Esophagus mucosa (tissue), 1 donor: ENCODE measurements around the gene L3MBTL4. TPM values are rescaled to one million over a fixed set of nuclear protein-coding genes. Genes with fewer than 3 reads are reported as not detected.

Experiments used
- ATAC-seq: fragments of 200-7000 bp; cut with Tn5 transposase; one replicate; pipeline ENCODE4 v1.9.1; 2020
- total RNA-seq: library from RNA; stranded (reverse); gene quantifications from one replicate; pipeline ENCODE4 v1.2.4, GENCODE V29; 2023
- donor health status: DM: yes; HTN: yes; CAD: no.

Gene L3MBTL4
- total RNA-seq, 1 donor from 2014 or later: 4.8 TPM

DNA sequence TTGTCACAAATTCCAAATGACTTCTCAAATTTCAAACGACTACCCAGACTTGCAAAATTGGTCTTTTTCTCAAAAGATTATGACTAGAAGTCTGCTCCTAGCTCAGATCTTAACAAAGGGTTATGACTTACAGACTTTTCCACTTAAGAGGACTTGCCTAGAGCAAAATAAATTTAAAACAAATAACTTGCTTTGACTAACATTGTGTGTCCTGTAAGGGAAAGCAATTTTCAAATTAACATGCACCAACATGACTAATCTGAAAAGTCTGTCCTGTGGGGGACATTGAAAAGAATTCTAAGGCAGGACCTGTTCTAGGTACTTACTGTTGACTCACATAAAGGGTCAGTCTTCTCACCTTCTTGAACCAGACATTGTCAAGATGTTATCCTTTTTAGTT lies 465.9 kb downstream of the L3MBTL4 start:
- ATAC-seq: no peak

DNA sequence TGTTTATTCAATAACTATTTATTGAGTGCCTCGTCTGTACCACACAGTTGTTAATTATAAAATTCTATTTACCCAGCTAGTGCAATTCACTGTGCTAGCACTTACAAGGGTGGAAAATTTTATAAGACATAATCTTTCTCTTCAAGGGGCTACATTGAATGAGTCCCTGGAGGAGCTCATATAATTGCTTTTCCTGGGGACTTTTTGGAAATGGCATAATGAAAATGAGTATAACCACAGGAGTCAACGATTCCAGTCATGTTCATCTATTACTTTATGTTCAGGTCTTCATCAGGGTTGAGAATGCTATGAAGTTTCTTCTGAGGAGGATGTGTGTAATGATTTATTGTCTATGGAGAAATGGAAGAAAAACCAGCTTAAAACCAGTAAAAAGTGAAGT lies 466.5 kb downstream of the L3MBTL4 start:
- no peak for ATAC-seq

DNA sequence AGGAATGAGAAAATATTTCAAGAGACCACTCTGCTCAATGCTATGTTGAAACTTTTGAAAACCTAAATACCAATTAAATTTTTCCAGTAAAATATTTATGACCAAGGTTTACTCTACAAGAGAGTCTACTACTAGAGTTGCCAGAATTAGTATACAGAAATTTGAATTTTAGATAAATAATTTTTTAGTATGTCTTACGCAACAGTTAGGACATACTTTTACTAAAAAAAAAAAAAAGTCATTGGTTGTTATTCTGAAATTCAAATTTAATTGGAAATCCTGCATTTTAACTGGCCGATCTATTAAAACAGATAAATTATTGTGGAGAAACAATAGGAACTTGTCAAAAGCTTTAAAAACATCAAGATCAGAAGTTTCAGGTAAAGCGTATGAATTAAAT lies 470.3 kb downstream of the L3MBTL4 start:
- ATAC-seq: no peak

DNA sequence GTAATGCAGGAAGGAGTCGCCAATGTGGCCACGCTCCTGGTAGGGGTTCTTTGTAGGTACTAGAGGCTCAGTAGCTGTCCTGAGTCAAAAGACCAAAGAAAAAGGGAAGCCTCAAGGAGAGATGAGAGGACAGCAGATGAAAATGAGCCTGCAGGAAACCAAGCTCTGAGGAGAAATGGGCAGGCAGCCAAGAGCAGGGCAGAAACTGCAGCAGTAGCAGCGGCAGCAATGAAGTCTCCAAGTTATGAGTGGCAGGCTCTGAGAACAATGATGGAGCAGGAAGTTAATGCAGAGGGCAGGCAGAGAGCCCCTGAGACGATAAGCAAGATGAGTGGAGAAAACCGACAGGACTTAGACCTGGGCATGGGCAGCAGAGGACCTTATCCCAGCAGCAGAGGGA lies 471.2 kb downstream of the L3MBTL4 start:
- no peak for ATAC-seq

DNA sequence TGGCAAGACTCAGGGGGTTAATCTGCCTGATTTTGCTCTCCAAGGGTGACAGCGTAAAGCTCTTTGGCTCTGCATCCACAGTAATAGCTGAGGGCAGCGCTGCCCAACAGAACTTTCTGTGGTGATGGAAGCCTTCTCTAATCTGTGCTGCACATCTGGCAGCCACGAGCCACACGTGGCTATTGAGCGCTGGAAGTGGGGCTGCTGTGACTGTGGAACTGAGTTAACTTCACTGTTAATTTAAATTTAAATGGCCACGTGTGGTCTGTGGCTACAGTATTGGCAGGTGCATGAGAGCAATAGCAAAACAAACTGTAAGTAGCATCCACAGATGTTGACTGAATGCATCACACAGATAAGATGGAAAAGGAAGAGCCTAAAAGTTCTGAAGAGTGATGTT lies 472.1 kb downstream of the L3MBTL4 start:
- no peak for ATAC-seq

DNA sequence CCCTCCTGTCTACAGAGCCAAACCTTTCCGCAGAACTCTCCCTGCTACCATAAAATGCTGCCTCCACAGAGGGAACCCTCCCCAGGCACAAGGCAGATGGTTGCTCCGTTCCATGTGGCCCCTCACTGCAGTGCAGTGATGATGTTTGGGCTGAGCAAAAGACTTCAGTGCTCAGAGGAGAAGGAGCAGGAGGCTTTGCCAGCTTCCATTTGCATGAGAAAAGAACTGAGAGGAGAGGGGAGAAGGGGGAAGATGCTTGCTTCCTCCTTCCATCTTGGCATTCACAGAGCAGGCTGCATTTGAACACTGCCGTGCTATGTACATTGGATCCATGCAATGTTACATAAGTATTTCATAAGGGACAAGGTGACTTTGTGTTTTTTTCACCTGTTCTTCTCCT lies 472.8 kb downstream of the L3MBTL4 start:
- no peak for ATAC-seq

DNA sequence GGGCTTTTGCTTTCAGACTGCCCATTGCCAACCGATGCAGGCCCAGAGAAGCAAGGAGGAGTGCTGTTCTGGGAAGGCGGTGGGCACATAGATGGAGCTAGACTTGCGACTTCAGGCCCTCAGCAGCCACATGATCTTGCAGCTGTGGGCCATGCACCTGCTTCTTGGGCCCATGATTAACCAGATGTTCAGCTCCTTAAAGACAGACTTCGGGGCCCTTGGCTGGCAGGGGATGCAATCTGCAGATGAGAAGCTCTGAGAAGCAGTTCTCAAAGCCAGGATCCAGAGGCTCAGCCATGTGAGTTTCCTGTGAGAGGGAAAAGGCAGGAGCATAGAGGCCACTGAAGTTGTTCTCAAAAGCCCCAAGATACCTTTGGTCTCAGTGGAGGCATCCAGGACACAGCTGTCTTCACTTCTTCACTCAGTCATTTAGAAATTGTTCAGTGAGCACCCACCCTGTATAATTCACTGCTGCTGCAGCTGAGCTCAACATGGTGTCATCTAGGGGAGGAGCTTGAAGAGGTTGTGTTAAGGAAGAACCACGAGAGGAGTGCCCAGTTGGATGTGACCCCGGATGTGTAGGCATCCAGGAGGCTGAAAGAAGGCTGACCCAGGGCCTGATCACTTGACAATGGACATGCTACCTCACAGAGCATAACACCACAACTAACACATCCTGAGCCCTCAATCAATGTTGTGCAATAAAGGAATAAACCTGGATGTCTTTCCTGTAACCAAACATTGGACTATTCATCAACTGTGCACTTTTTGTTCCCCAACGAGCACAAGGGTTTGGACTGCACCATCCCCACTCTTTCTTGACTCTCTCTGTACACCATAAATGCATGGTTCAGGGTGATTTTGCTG lies 474.7 kb downstream of the L3MBTL4 start:
- no peak for ATAC-seq

DNA sequence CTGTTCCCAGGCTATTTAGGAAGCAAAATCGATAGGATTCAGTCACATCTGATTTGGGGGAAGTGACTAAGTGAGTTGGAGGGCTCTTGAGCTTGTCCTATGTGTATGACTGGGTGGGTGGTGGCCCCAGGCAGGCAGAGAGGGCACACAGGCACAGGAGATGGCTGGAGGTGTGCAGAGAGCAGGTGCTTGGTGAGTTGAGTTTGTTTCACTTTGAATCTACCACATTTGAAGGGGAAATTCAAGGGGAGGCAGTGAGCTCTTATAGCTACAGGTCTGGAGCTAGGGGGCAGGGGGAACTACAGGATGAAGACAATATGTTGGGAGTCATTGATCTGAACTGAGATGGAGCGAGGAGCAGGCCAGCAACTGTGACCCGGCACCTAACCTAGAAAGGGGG lies 476.9 kb downstream of the L3MBTL4 start:
- ATAC-seq: no peak

DNA sequence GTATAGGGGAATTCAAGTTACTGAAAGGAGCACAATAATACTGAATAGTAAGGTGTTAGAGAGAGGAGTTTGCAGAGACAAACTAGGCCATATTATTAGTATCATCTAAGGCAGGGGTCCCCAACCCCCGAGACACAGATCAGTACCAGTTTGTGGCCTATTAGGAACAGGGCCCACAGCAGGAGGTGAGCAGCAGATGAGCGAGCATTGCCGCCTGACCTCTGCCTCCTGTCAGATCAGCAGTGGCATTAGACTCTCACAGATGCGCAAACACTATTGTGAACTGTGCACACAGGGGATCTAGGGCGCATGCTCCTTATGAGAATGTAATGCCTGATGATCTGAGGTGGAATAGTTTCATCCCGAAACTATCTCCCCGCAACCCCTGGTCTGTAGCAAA lies 477.6 kb downstream of the L3MBTL4 start:
- ATAC-seq: no peak

DNA sequence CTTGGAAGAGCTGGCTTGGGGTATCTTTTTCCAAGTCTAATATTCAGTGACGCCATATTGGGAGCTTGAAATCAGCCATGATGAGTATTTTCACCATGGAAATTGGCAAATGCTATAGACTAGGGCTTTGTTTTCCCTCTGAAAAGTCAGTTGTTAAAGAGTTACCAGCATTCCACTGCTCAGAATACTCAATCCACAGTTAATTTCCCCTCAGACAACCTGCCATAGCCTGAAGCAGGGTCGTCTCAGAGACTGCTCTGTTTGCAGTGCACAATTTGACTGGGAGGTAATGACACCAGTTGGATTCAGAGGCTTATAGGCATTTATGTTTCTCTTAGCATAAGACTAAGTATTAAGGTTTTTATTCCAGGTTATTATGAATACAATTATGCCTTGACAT lies 483.9 kb downstream of the L3MBTL4 start:
- ATAC-seq: no peak

DNA sequence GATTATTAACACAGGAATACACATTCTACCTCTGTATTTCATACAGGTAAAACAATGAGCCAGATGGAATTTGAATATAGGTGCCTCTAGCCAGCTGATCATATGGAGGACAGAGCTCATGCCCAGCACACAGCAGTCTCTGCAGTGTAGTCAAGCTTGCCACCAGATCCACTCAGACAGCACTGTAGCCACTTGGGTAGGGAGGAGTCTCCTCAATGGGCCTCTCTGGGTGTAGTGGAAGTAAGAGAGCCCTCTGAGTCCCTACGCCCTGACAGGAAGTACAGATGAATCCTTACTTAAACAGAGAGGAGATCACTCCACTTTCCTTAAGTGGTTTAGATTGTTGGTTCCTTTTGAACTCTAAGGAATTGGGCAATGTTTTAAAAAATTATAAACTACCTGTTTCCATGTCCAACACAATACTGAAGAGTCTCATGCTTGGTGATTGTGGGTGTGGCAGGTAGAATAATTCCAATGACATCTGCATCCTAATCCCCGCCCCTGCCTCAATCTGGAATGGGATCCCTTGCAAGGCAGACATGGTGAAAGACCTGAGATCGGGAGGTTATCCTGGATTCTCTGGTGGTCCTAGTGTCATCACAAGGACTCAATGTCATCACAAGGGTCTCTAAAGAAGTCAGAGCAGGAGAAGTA lies 496.4 kb downstream of the L3MBTL4 start:
- no peak for ATAC-seq

DNA sequence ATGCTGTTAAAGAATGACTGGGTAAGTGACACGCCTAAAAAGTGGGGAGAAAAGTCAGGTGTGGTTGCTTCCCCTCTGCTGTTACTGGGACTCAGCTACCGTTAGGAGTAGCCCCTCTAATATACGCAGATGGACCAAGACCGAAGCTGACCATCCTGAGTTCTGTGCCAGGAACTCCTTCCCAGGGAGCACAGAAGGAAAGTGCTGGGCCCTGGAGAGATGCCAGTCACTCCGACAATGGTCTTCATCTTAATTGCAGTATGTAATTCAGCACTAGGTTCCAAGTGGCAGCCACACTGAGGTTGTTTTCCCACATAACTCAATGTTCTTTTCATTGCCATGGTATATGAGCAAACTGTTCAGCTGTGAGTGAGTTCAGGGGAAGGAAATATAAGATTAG lies 499.8 kb downstream of the L3MBTL4 start:
- ATAC-seq: no peak

DNA sequence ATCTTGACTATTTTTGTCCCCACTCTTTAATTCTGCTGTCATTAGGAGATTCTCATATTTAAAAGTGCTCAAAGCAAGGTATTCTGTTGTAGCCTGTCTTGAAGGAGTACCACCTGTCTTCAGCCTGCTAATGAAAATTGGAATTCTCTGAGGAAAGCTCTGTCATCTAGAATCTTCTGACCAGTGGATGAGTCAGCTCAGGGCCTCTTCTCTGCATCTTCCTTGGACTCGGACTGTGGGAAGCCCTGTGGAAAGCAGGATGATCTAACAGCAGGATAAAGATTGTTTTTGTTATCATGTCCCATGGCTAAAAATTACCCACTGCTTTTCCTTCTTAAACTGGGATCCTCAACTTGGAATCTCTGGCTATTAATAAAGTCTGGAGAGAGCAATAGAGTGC lies 500.7 kb downstream of the L3MBTL4 start:
- ATAC-seq: no peak

DNA sequence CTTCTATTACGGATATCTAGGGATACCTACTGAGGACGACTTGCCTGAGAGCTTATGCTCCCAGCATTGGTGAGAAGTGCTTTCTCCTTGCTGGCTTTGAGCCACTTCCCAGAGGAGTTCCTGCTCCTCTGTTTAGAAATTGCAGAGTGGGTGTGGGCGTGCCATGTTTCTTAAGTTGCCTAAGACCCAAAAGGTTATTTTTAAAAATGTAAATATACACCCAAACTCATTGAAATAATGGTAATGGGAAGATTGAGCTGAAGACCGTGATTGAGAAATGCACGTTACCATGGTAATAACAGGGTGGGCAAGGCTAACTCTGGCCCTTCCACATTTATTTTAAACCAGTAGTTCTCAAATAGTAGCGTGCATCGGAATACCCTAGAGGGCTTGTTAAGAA lies 502.1 kb downstream of the L3MBTL4 start:
- ATAC-seq: no peak

DNA sequence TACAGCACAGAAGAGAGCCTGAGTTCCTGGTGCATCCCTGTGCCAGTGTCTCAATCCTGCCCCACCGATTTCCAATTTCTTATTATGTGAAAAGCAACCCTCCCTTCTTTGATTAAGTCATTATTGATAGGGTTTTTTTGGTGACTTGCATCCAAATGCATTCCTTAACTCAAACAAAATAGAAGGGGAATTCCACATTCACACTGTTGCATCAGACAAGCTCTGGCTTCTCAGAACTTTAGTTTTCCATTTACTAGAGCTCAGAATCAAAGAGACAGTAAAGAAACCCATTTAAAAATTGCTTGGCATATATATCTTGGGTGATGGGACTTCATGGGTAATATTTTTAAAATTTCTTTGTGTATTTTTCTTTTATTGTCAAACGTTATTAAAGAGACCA lies 505.6 kb downstream of the L3MBTL4 start:
- ATAC-seq: no peak
